GM23248 (cell line): ENCODE data around the gene NTMT1.

Experiments
- EZH2 ChIP-seq: fragments of 200-600 bp; sonication (generic); IDR thresholded peaks from 2 replicates; pipeline ENCODE4 v1.6.1; 2018; ENCODE audit warnings: antibody characterized with exemption, mild to moderate bottlenecking; ENCODE audit not compliant: insufficient read depth, poor library complexity, severe bottlenecking
- EZH2phosphoT487 ChIP-seq: fragments of 200-600 bp; sonication (generic); IDR thresholded peaks from 2 replicates; pipeline ENCODE4 v1.6.1; 2018; ENCODE audit warnings: antibody characterized with exemption, moderate library complexity, mild to moderate bottlenecking, low read depth; ENCODE audit not compliant: insufficient read depth

DNA sequence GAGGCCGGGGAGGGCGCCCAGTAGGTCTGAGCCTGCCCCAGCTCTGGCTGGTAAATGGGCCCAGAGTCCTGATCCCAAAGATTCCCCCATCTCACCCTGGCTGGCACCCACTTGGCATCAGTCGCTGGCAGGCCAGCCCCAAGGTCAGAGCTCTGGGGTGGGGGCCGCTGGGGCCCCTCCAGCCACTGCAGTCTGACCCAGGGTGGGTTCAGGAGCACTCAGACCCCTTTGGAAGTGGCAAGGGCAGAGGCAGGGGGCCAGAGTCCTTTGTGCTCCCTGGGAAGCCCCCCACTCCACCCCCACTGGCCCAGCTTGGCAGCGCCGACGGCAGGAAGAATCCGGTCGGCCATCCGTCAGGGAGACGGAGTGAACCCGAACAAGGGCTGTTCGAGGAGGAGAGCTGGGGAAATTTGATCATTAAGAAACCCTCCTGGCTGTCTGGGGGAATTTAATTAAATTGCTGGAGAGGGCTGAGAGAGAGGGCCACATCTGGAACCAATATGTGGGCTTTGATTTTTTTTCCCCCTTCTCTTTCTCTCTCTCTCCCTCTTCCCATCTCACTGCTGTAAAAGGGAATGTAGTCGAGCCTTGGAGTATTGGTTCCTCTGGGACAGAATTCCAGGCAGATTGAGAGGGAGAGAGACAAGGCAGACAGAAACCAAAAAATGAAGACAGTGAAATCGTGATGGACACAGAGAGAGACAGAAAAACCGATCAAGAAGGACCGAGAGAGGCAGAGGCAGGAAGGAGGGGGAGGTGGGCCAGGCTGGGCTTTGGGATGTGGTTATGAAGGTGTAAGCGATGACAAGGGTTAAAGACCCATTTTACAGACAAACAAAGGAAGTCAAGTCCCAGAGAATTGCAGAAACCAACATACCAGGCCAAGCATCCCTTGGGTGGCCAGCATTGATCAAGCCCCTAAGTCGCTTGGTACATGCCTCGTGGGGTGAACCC is 24.0 kb downstream of the NTMT1 start:
- no peak for TF ChIP-seq EZH2
- no peak for TF ChIP-seq EZH2phosphoT487
